Measurements from ENCODE around the gene PKNOX2. TPM values are rescaled to one million over a fixed set of nuclear protein-coding genes. Genes with fewer than 3 reads are reported as not detected.
A peak's percentile ranks its signal among the peaks of the same experiment; 100 is the strongest.

The PKNOX2 gene
- total and polyA plus RNA-seq, 2 of the 4 experiments (the other 2 are of a cell fraction): 0.72 to 2.3 TPM

GRCh38 chr11:125348141-125348651 lies 183.6 kb downstream of the PKNOX2 start:
- Histone ChIP-seq H2BK120ac (ENCODE audit: low read depth, low read length) (peak overlapping the region; percentile 62), H3K4ac (ENCODE audit: low read depth, low read length) (peak overlapping the region; percentile 32; the same call in 1 of the 2 replicates), H3K9ac (ENCODE audit: low read depth, low read length) (no peak overlapping the region), H3K56ac (ENCODE audit: extremely low read depth, insufficient read depth, low read length) (no peak overlapping the region), H4K5ac (ENCODE audit: low read depth, low read length) (no peak overlapping the region), H3K23ac (ENCODE audit: low read depth, low read length) (no peak overlapping the region), H3K4me1 (ENCODE audit: control insufficient read depth, insufficient read depth, low read length) (peaks cover 2% of the 10 kb centered on the region; the same call in 1 of the 2 replicates), H3K79me1 (ENCODE audit: low read depth in 1 of 2, low read length in 2 of 2) (no peaks in the 10 kb centered on the region), H3K14ac (replicated peaks; ENCODE audit: low read depth, low read length) (no peak overlapping the region), H2BK15ac (ENCODE audit: low read depth, low read length) (no peak overlapping the region; the same call in 2 of the 3 replicates), H2AK5ac (ENCODE audit: low read depth, low read length) (0 out of 2 replicates have a peak overlapping the region, but pooled peaks have one; percentile 44), H2BK5ac (ENCODE audit: low read depth, low read length, poor library complexity, severe bottlenecking) (no peak overlapping the region), H2BK20ac (ENCODE audit: low read depth, low read length) (0 out of 2 replicates have a peak overlapping the region, but pooled peaks have one; percentile 69), H3K27me3 (ENCODE audit: control insufficient read depth, insufficient read depth, low read length) (no peaks in the 10 kb centered on the region; the same call in 1 of the 2 replicates), H3K9me3 (ENCODE audit: control insufficient read depth, insufficient read depth, low read length) (no peaks in the 10 kb centered on the region), H3K27ac (ENCODE audit: insufficient read depth, low read length) (no peak overlapping the region), H2AFZ (replicated peaks; ENCODE audit: low read length, poor library complexity) (peak overlapping the region; percentile 68), H3K9me1 (ENCODE audit: insufficient read depth, low read length) (no peaks in the 10 kb centered on the region), H3K36me3 (ENCODE audit: control insufficient read depth, insufficient read depth, low read length) (no peaks in the 10 kb centered on the region), H3K18ac (ENCODE audit: low read depth, low read length) (no peak overlapping the region), H4K20me1 (ENCODE audit: insufficient read depth, low read length) (no peaks in the 10 kb centered on the region), H3K4me2 (ENCODE audit: low read depth, low read length) (no peak overlapping the region), H2AK9ac (replicated peaks; ENCODE audit: low read depth, low read length, poor library complexity) (peak overlapping the region; percentile 38), H4K91ac (ENCODE audit: insufficient read depth, low read depth, low read length) (no peak overlapping the region), H3K4me3 (ENCODE audit: insufficient read depth, low read depth, low read length) (no peak overlapping the region), H4K8ac (ENCODE audit: low read depth in 2 of 2, low read length in 2 of 2) (no peak overlapping the region; a peak in 1 of 4 replicates)
- CTCF ChIA-PET: interaction anchor here (1.2 kb wide), 1 partner anchor 195 kb away, joined by 3 read pairs; no protein-coding TSS in a partner anchor
- no TSS peak for BruUV-seq (replicated peaks)
- intact Hi-C loops (cut with micrococcal nuclease) (loop anchor here (1.0 to 5.0 kb wide), 6 partner anchors 57 to 527 kb away; no protein-coding TSS in a partner anchor), dilution Hi-C loops (cut with HindIII; ENCODE audit: low sequenced_read_pairs, unreplicated experiment) (no loop called here), in situ Hi-C loops (cut with MboI; ENCODE audit: low sequenced_read_pairs) (loop anchor here (5.0 kb wide), 1 partner anchor 186 kb away; the partner anchor contains the start of gene PKNOX2)
- TF ChIP-seq RAD21 (IDR thresholded peaks at IDR 0.05; ENCODE audit: low read length): no peak
- no peak for TF ChIP-seq POLR2A (IDR thresholded peaks at IDR 0.05; ENCODE audit: low read depth, low read length)
- TF ChIP-seq CHD1 (IDR thresholded peaks at IDR 0.05; ENCODE audit: low read depth, low read length): no peak
- no peak for TF ChIP-seq RFX5 (IDR thresholded peaks at IDR 0.05; ENCODE audit: low read depth, low read length)
- TF ChIP-seq RCOR1 (IDR thresholded peaks at IDR 0.05; ENCODE audit: insufficient replicate concordance, low read length): no peak
- TF ChIP-seq CTCF (conservative IDR thresholded peaks at IDR 0.05; ENCODE audit: low read depth, low read length): no peak
- TF ChIP-seq CEBPB (IDR thresholded peaks at IDR 0.05; ENCODE audit: low read depth, low read length): no peak
- TF ChIP-seq FOS (IDR thresholded peaks at IDR 0.05; ENCODE audit: low read depth, low read length): no peak
- no peak for TF ChIP-seq MAFK (IDR thresholded peaks at IDR 0.05; ENCODE audit: low read depth, low read length)
- TF ChIP-seq USF2 (IDR thresholded peaks at IDR 0.05; ENCODE audit: low read depth, low read length): no peak
- TF ChIP-seq SMC3 (IDR thresholded peaks at IDR 0.05; ENCODE audit: low read depth, low read length): no peak
- POLR2A ChIA-PET (ENCODE audit: unreplicated experiment): no interaction called here
- DNase-seq (no peak), ATAC-seq (ENCODE audit: low read depth) (no peak)
- WGBS, 2 experiments (ENCODE audit: extremely low coverage in 2 of 2, insufficient read length in 1 of 2): 83% methylated on average over 2 of the region's 13 CpGs; no CpG with 5 or more reads in 1 of the 2 experiments

Measured in IMR-90 (cell line).